Transverse colon (tissue), 4 donors: Measurements from ENCODE around the gene SHROOM1. TPM values are rescaled to one million over a fixed set of nuclear protein-coding genes. Genes with fewer than 3 reads are reported as not detected.

ENCODE experiments used
- DNase-seq: peaks from one replicate; pipeline ENCODE4 v3.0.0-alpha.2; 2019
- H3K27ac ChIP-seq, 4 donors: fragments of 200-600 bp; sonication (generic); 2 replicates each; pipeline ENCODE4 v1.5.1; 2016 to 2018; ENCODE audit warnings: inconsistent platforms in 4 of 4
- H3K27me3 ChIP-seq: fragments of 200-600 bp; sonication (generic); 2 replicates; pipeline ENCODE4 v1.5.1; 2017; ENCODE audit warnings: inconsistent platforms
- H3K36me3 ChIP-seq, 4 donors: fragments of 200-600 bp; sonication (generic); 2 replicates each; pipeline ENCODE4 v1.5.1; 2017 to 2019; ENCODE audit warnings: inconsistent platforms in 4 of 4
- H3K4me1 ChIP-seq, 4 donors: fragments of 200-600 bp; sonication (generic); 2 replicates each; pipeline ENCODE4 v1.5.1; 2017 to 2020; ENCODE audit warnings: inconsistent platforms in 4 of 4
- H3K4me3 ChIP-seq, 4 donors: fragments of 200-600 bp; sonication (generic); 1 replicate in 1 of 4; 2 replicates in 3 of 4; pipeline versions ENCODE4 v1.5.1 to v1.6.1; 2017 to 2019; ENCODE audit warnings: inconsistent platforms in 4 of 4
- H3K9me3 ChIP-seq, 2 donors: fragments of 200-600 bp; sonication (generic); 2 replicates each; pipeline ENCODE4 v1.5.1; 2017 to 2019; ENCODE audit warnings: inconsistent platforms in 2 of 2
- CTCF ChIP-seq, 5 experiments: fragments of 200-600 bp in 3 of 5; fragments of 450-650 bp in 2 of 5; sonication (generic) in 3 of 5; IDR thresholded peaks; 1 replicate in 2 of 5; 2 replicates in 3 of 5; pipeline ENCODE4 v1.5.1; 2016 to 2017; ENCODE audit warnings: antibody characterized with exemption in 5 of 5, inconsistent platforms in 3 of 5, mild to moderate bottlenecking in 2 of 5, moderate library complexity in 1 of 5
- EP300 ChIP-seq: sonication (generic); formaldehyde crosslinking; IDR thresholded peaks from one replicate; pipeline ENCODE4 v1.6.1; 2017; ENCODE audit warnings: antibody characterized with exemption, low read depth
- POLR2A ChIP-seq: fragments of 450-650 bp; IDR thresholded peaks from one replicate; pipeline ENCODE4 v1.6.1; 2016; ENCODE audit warnings: antibody characterized with exemption, mild to moderate bottlenecking, moderate library complexity
- POLR2AphosphoS5 ChIP-seq, 3 donors: sonication (generic); formaldehyde crosslinking; IDR thresholded peaks; one replicate each; pipeline ENCODE4 v1.6.1; 2016; ENCODE audit warnings: antibody characterized with exemption in 3 of 3
- WGBS, 2 donors: methylation state at CpG; one replicate each; pipeline ENCODE4 v1.1.5; 2018; ENCODE audit warnings: low coverage in 1 of 2; 5-methylcytosine and 5-hydroxymethylcytosine counted together
- in situ Hi-C, 4 donors: fragments of 200-750 bp; cut with MboI; loops; one replicate each; pipeline versions ENCODE4 v1.15.0 to v1.15.1; 2017; ENCODE audit warnings: low sequenced_read_pairs in 3 of 4, low pct_ligation_motif_present in 1 of 4, low pct_unique_long_range_greater_than_20kb in 1 of 4
- intact Hi-C: fragments of 100-400 bp; cut with DNase I; formaldehyde crosslinking; loops from one replicate; pipeline ENCODE4 v1.15.1; 2023; ENCODE audit warnings: low total_unique reads
- total RNA-seq, 4 donors: library from RNA; depleted of rRNA; stranded (reverse); fragments of >200 nt; gene quantifications; one replicate each; pipeline ENCODE4 v1.1.0, GENCODE V29; 2016

SHROOM1 gene
- total RNA-seq, 4 donors from 2014 or later, result 65.3 to 244 (median 77.3) TPM

GRCh38 chr5:132816083-132816482 is 14.4 kb downstream of the SHROOM1 start:
- Histone ChIP-seq H3K9me3 (no peaks in the 10 kb centered on the region), H3K36me3 (no peaks in the 10 kb centered on the region), H3K4me3 (no peak overlapping the region), H3K27ac (no peak overlapping the region), H3K4me1 (peaks cover 0 to 21% (median 17%) of the 10 kb centered on the region in 4 donors), H3K27me3 (peaks cover 35% of the 10 kb centered on the region)
- no peak for DNase-seq
- intact Hi-C loops (no loop called here), in situ Hi-C loops (loop anchor here in 2 of 4 donors (25.0 kb wide), 1 partner anchor 429 kb away; no protein-coding TSS in a partner anchor)
- WGBS, 2 donors, result 79 to 81% methylated on average over 2 of the region's 2 CpGs
- TF ChIP-seq POLR2AphosphoS5 (IDR thresholded peaks at IDR 0.05) (no peak), CTCF (IDR thresholded peaks at IDR 0.05) (no peak), EP300 (no peak), POLR2A (no peak)

- intact Hi-C loops (no loop called here), in situ Hi-C loops (loop anchor here in 2 of 4 donors (25.0 kb wide), 1 partner anchor 428 kb away; no protein-coding TSS in a partner anchor)
- Histone ChIP-seq H3K27me3 (peaks cover 41% of the 10 kb centered on the region), H3K36me3 (no peaks in the 10 kb centered on the region), H3K27ac (no peak overlapping the region), H3K4me1 (peaks cover 0 to 22% (median 17%) of the 10 kb centered on the region in 4 donors), H3K4me3 (no peak overlapping the region), H3K9me3 (no peaks in the 10 kb centered on the region)
- 88 to 94% methylated on average over 1 of the region's 1 CpG for WGBS, 2 donors
- TF ChIP-seq POLR2AphosphoS5 (IDR thresholded peaks at IDR 0.05), result no peak
- no peak for TF ChIP-seq POLR2A
- no peak for TF ChIP-seq EP300
- no peak for TF ChIP-seq CTCF (IDR thresholded peaks at IDR 0.05)
- DNase-seq, result no peak
Observed at GRCh38 chr5:132815454-132815853, 15.0 kb downstream of the SHROOM1 start.

- in situ Hi-C loops (loop anchor here in 2 of 4 donors (25.0 kb wide), 1 partner anchor 427 kb away; no protein-coding TSS in a partner anchor), intact Hi-C loops (no loop called here)
- peaks cover 0 to 20% (median 11%) of the 10 kb centered on the region in 4 donors for H3K4me1 ChIP-seq
- no peak for DNase-seq
- H3K9me3 ChIP-seq, result no peaks in the 10 kb centered on the region
- H3K36me3 ChIP-seq, result no peaks in the 10 kb centered on the region
- H3K27ac ChIP-seq, result peak overlapping the region in 3 of 4 donors; percentile 78 to 84 (median 83)
- H3K4me3 ChIP-seq, result peak overlapping the region in 3 of 4 donors; percentile 37 to 59 (median 49)
- WGBS, 2 donors, result 81 to 100% methylated on average over 5 to 68 of the region's 81 CpGs
- TF ChIP-seq POLR2A (no peak), CTCF (IDR thresholded peaks at IDR 0.05) (no peak), POLR2AphosphoS5 (IDR thresholded peaks at IDR 0.05) (no peak), EP300 (no peak)
- H3K27me3 ChIP-seq, result peaks cover 46% of the 10 kb centered on the region
Observed at GRCh38 chr5:132814503-132815294, 15.7 kb downstream of the SHROOM1 start.

GRCh38 chr5:132813599-132814502 is 16.6 kb downstream of the SHROOM1 start:
- H3K27ac ChIP-seq, result peak overlapping the region; percentile 64 to 84 (median 80)
- intact Hi-C loops, result no loop called here
- no peaks in the 10 kb centered on the region for H3K9me3 ChIP-seq
- TF ChIP-seq EP300 (no peak), POLR2A (peak; percentile 38), POLR2AphosphoS5 (IDR thresholded peaks at IDR 0.05) (peak in 1 of 3 donors; percentile 29), CTCF (IDR thresholded peaks at IDR 0.05) (peak in 1 of 5 experiments; percentile 37)
- WGBS, 2 donors, result 7% methylated on average over 65 of the region's 110 CpGs; no CpG with 5 or more reads in 1 of the 2 donors
- peaks cover 0 to 26% (median 11%) of the 10 kb centered on the region in 4 donors for H3K4me1 ChIP-seq
- no peaks in the 10 kb centered on the region for H3K36me3 ChIP-seq
- H3K27me3 ChIP-seq, result peaks cover 53% of the 10 kb centered on the region
- peak; percentile 48 for DNase-seq
- in situ Hi-C loops, result loop anchor here in 2 of 4 donors (25.0 kb wide), 1 partner anchor 427 kb away; no protein-coding TSS in a partner anchor
- peak overlapping the region; percentile 21 to 59 (median 43) for H3K4me3 ChIP-seq
